WTC11 (cell line): Measurements from ENCODE around the gene BCAS3. TPM values are rescaled to one million over a fixed set of nuclear protein-coding genes. Genes with fewer than 3 reads are reported as not detected.

ENCODE experiments used
- ATAC-seq: fragments of 200-7000 bp; cut with Tn5 transposase; 2 replicates; pipeline ENCODE4 v1.10.0; 2021; ENCODE audit warnings: mild to moderate bottlenecking, moderate library complexity
- CTCF ChIA-PET: fragments of 300-600 bp; sonication (Branson Sonifier 250); formaldehyde crosslinking; loops from one replicate; lab custom pipeline; 2021; ENCODE audit warnings: antibody characterized with exemption; lab: Charles Lee
- POLR2A ChIA-PET: fragments of 350-600 bp; sonication (Branson Sonifier 250); formaldehyde crosslinking; loops from one replicate; lab custom pipeline; 2021; ENCODE audit warnings: antibody characterized with exemption; lab: Charles Lee
- DNase-seq: peaks from one replicate; pipeline ENCODE4 v3.0.0; 2021; ENCODE audit warnings: low spot score
- H3K27ac Mint-ChIP-seq: 2 replicates; pipeline ENCODE4 v1.8.0; 2021; ENCODE audit warnings: mixed read lengths
- H3K27me3 Mint-ChIP-seq: 2 replicates; pipeline ENCODE4 v1.8.0; 2021; ENCODE audit warnings: low read depth, mild to moderate bottlenecking, moderate library complexity, mixed read lengths
- H3K36me3 Mint-ChIP-seq: 2 replicates; pipeline ENCODE4 v1.8.0; 2021; ENCODE audit warnings: mixed read lengths
- H3K4me1 Mint-ChIP-seq: 2 replicates; pipeline ENCODE4 v1.8.0; 2022; ENCODE audit warnings: mixed read lengths
- H3K4me3 Mint-ChIP-seq: 2 replicates; pipeline ENCODE4 v1.8.0; 2021; ENCODE audit warnings: mild to moderate bottlenecking, moderate library complexity, mixed read lengths
- H3K9me3 Mint-ChIP-seq: 2 replicates; pipeline ENCODE4 v1.8.0; 2021; ENCODE audit warnings: mixed read lengths
- CREB1 ChIP-seq: sonication (generic); formaldehyde crosslinking; IDR thresholded peaks from 2 replicates; pipeline ENCODE4 v1.8.0; 2023; ENCODE audit warnings: mild to moderate bottlenecking, missing genetic modification reagents
- FOXJ3 ChIP-seq: sonication (generic); formaldehyde crosslinking; IDR thresholded peaks from 2 replicates; pipeline ENCODE4 v1.9.0; 2021; ENCODE audit warnings: missing genetic modification reagents, mild to moderate bottlenecking, borderline replicate concordance
- JUN ChIP-seq: sonication (generic); formaldehyde crosslinking; IDR thresholded peaks from 2 replicates; pipeline ENCODE4 v1.8.0; 2023; ENCODE audit warnings: mild to moderate bottlenecking, missing genetic modification reagents
- NR3C1 ChIP-seq: sonication (generic); formaldehyde crosslinking; conservative IDR thresholded peaks from 2 replicates; pipeline ENCODE4 v1.8.1; 2023; ENCODE audit warnings: low read depth, mild to moderate bottlenecking, missing genetic modification reagents
- SMAD3 ChIP-seq: sonication (generic); formaldehyde crosslinking; IDR thresholded peaks from 2 replicates; pipeline ENCODE4 v1.8.0; 2022; ENCODE audit warnings: missing genetic modification reagents, mild to moderate bottlenecking, borderline replicate concordance
- SOX15 ChIP-seq: fragments of 250-450 bp; sonication (Bioruptor Pico); IDR thresholded peaks from 2 replicates; pipeline ENCODE4 v1.9.0; 2021; ENCODE audit warnings: mild to moderate bottlenecking
- SP1 ChIP-seq: sonication (generic); formaldehyde crosslinking; conservative IDR thresholded peaks from 2 replicates; pipeline ENCODE4 v1.8.1; 2022; ENCODE audit warnings: missing genetic modification reagents
- TEAD4 ChIP-seq: sonication (generic); formaldehyde crosslinking; IDR thresholded peaks from 2 replicates; pipeline ENCODE4 v1.8.0; 2022; ENCODE audit warnings: mild to moderate bottlenecking, missing genetic modification reagents
- ZNF219 ChIP-seq: sonication (generic); formaldehyde crosslinking; IDR thresholded peaks from 2 replicates; pipeline ENCODE4 v1.8.0; 2023; ENCODE audit warnings: missing genetic modification reagents, mild to moderate bottlenecking, borderline replicate concordance
- ZNF263 ChIP-seq: sonication (generic); formaldehyde crosslinking; IDR thresholded peaks from 2 replicates; pipeline ENCODE4 v1.8.1; 2022; ENCODE audit warnings: low read depth, mild to moderate bottlenecking, moderate library complexity, missing genetic modification reagents
- ZNF317 ChIP-seq: sonication (generic); formaldehyde crosslinking; IDR thresholded peaks from 2 replicates; pipeline ENCODE4 v1.8.1; 2023; ENCODE audit warnings: low read depth, mild to moderate bottlenecking, moderate library complexity, missing genetic modification reagents, borderline replicate concordance
- ZNF396 ChIP-seq: fragments of 250-450 bp; sonication (Bioruptor Pico); IDR thresholded peaks from 2 replicates; pipeline ENCODE4 v1.8.0; 2021; ENCODE audit warnings: mild to moderate bottlenecking, moderate library complexity, borderline replicate concordance
- ZNF423 ChIP-seq: fragments of 250-450 bp; sonication (Bioruptor Pico); IDR thresholded peaks from 2 replicates; pipeline ENCODE4 v2.1.2; 2022; ENCODE audit warnings: mild to moderate bottlenecking, moderate library complexity
- total RNA-seq: library from RNA; stranded (reverse); gene quantifications from 3 replicates; pipeline ENCODE4 v1.2.3, GENCODE V29; 2021
- TF ChIP-seq, protein P1 (sequence below): fragments of 250-450 bp; sonication (Bioruptor Pico); IDR thresholded peaks from 2 replicates; pipeline ENCODE4 v1.9.0; 2021; ENCODE audit warnings: mild to moderate bottlenecking
- TF ChIP-seq, protein P2 (sequence below): sonication (generic); formaldehyde crosslinking; IDR thresholded peaks from 2 replicates; pipeline ENCODE4 v1.8.1; 2023; ENCODE audit warnings: mild to moderate bottlenecking, missing genetic modification reagents, moderate library complexity
- TF ChIP-seq, protein P3 (sequence below): sonication (generic); formaldehyde crosslinking; IDR thresholded peaks from 2 replicates; pipeline ENCODE4 v1.8.0; 2022; ENCODE audit warnings: mild to moderate bottlenecking, missing genetic modification reagents
- TF ChIP-seq, protein P4 (sequence below): sonication (generic); formaldehyde crosslinking; IDR thresholded peaks from 2 replicates; pipeline ENCODE4 v1.8.0; 2023; ENCODE audit warnings: mild to moderate bottlenecking, missing genetic modification reagents
- TF ChIP-seq, protein P5 (sequence below): sonication (generic); formaldehyde crosslinking; IDR thresholded peaks from 2 replicates; pipeline ENCODE4 v1.8.1; 2022; ENCODE audit warnings: low read depth, mild to moderate bottlenecking, moderate library complexity, missing genetic modification reagents, borderline replicate concordance
- TF ChIP-seq, protein P6 (sequence below): sonication (generic); formaldehyde crosslinking; IDR thresholded peaks from 2 replicates; pipeline ENCODE4 v1.8.1; 2022; ENCODE audit warnings: low read depth, missing genetic modification reagents, borderline replicate concordance

BCAS3 gene
- total RNA-seq, 1 experiment from 2014 or later = 15.5 TPM

DNA sequence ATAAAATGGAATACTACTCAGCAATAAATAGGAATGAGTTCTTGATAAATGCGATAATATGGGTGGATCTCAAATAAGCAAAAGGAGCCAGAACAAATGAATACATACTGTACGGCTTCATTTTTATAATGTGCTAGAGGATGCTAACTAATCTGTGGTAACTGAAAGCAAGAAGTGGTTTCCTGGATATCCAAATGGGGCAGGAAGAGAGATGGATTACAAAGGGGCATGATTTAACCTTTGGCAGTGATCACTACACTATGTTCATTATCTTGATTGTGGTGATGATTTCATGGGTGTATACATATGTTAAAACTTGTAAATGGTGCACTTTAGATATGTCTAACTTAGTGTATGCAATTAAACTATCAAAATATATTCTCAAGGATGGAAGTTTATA, 499.7 kb downstream of the BCAS3 start:
- Mint-ChIP-seq H3K9me3 (0 out of 2 replicates have a peak, but pooled peaks cover 3% of the 10 kb centered on the region), H3K36me3 (no peaks in the 10 kb centered on the region), H3K4me3 (no peak overlapping the region), H3K27ac (no peak overlapping the region), H3K27me3 (no peaks in the 10 kb centered on the region), H3K4me1 (peaks cover 9% of the 10 kb centered on the region)
- no peak for DNase-seq
- CTCF ChIA-PET = no interaction called here
- no peak for TF ChIP-seq FOXJ3 (CRISPR knock-in tag)
- TF ChIP-seq, protein P1, sequence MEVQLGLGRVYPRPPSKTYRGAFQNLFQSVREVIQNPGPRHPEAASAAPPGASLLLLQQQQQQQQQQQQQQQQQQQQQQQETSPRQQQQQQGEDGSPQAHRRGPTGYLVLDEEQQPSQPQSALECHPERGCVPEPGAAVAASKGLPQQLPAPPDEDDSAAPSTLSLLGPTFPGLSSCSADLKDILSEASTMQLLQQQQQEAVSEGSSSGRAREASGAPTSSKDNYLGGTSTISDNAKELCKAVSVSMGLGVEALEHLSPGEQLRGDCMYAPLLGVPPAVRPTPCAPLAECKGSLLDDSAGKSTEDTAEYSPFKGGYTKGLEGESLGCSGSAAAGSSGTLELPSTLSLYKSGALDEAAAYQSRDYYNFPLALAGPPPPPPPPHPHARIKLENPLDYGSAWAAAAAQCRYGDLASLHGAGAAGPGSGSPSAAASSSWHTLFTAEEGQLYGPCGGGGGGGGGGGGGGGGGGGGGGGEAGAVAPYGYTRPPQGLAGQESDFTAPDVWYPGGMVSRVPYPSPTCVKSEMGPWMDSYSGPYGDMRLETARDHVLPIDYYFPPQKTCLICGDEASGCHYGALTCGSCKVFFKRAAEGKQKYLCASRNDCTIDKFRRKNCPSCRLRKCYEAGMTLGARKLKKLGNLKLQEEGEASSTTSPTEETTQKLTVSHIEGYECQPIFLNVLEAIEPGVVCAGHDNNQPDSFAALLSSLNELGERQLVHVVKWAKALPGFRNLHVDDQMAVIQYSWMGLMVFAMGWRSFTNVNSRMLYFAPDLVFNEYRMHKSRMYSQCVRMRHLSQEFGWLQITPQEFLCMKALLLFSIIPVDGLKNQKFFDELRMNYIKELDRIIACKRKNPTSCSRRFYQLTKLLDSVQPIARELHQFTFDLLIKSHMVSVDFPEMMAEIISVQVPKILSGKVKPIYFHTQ (CRISPR knock-in tag) = no peak
- no peak for TF ChIP-seq ZNF423 (CRISPR knock-in tag)
- TF ChIP-seq SMAD3 = no peak
- no peak for TF ChIP-seq ZNF219 (CRISPR knock-in tag)
- TF ChIP-seq SOX15 (CRISPR knock-in tag) = no peak
- TF ChIP-seq ZNF396 (CRISPR knock-in tag) = no peak
- TF ChIP-seq, protein P2, sequence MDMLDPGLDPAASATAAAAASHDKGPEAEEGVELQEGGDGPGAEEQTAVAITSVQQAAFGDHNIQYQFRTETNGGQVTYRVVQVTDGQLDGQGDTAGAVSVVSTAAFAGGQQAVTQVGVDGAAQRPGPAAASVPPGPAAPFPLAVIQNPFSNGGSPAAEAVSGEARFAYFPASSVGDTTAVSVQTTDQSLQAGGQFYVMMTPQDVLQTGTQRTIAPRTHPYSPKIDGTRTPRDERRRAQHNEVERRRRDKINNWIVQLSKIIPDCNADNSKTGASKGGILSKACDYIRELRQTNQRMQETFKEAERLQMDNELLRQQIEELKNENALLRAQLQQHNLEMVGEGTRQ (CRISPR knock-in tag) = no peak
- TF ChIP-seq, protein P3, sequence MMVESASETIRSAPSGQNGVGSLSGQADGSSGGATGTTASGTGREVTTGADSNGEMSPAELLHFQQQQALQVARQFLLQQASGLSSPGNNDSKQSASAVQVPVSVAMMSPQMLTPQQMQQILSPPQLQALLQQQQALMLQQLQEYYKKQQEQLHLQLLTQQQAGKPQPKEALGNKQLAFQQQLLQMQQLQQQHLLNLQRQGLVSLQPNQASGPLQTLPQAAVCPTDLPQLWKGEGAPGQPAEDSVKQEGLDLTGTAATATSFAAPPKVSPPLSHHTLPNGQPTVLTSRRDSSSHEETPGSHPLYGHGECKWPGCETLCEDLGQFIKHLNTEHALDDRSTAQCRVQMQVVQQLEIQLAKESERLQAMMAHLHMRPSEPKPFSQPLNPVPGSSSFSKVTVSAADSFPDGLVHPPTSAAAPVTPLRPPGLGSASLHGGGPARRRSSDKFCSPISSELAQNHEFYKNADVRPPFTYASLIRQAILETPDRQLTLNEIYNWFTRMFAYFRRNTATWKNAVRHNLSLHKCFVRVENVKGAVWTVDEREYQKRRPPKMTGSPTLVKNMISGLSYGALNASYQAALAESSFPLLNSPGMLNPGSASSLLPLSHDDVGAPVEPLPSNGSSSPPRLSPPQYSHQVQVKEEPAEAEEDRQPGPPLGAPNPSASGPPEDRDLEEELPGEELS (CRISPR knock-in tag) = no peak
- TF ChIP-seq, protein P4, sequence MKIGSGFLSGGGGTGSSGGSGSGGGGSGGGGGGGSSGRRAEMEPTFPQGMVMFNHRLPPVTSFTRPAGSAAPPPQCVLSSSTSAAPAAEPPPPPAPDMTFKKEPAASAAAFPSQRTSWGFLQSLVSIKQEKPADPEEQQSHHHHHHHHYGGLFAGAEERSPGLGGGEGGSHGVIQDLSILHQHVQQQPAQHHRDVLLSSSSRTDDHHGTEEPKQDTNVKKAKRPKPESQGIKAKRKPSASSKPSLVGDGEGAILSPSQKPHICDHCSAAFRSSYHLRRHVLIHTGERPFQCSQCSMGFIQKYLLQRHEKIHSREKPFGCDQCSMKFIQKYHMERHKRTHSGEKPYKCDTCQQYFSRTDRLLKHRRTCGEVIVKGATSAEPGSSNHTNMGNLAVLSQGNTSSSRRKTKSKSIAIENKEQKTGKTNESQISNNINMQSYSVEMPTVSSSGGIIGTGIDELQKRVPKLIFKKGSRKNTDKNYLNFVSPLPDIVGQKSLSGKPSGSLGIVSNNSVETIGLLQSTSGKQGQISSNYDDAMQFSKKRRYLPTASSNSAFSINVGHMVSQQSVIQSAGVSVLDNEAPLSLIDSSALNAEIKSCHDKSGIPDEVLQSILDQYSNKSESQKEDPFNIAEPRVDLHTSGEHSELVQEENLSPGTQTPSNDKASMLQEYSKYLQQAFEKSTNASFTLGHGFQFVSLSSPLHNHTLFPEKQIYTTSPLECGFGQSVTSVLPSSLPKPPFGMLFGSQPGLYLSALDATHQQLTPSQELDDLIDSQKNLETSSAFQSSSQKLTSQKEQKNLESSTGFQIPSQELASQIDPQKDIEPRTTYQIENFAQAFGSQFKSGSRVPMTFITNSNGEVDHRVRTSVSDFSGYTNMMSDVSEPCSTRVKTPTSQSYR (CRISPR knock-in tag) = no peak
- no peak for TF ChIP-seq TEAD4 (CRISPR knock-in tag)
- no peak for TF ChIP-seq ZNF317
- no peak for TF ChIP-seq SP1
- TF ChIP-seq CREB1 (CRISPR knock-in tag) = no peak
- TF ChIP-seq, protein P5, sequence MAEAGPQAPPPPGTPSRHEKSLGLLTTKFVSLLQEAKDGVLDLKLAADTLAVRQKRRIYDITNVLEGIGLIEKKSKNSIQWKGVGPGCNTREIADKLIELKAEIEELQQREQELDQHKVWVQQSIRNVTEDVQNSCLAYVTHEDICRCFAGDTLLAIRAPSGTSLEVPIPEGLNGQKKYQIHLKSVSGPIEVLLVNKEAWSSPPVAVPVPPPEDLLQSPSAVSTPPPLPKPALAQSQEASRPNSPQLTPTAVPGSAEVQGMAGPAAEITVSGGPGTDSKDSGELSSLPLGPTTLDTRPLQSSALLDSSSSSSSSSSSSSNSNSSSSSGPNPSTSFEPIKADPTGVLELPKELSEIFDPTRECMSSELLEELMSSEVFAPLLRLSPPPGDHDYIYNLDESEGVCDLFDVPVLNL (CRISPR knock-in tag) = no peak
- TF ChIP-seq NR3C1 (CRISPR knock-in tag) = no peak
- TF ChIP-seq, protein P6, sequence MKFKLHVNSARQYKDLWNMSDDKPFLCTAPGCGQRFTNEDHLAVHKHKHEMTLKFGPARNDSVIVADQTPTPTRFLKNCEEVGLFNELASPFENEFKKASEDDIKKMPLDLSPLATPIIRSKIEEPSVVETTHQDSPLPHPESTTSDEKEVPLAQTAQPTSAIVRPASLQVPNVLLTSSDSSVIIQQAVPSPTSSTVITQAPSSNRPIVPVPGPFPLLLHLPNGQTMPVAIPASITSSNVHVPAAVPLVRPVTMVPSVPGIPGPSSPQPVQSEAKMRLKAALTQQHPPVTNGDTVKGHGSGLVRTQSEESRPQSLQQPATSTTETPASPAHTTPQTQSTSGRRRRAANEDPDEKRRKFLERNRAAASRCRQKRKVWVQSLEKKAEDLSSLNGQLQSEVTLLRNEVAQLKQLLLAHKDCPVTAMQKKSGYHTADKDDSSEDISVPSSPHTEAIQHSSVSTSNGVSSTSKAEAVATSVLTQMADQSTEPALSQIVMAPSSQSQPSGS = no peak
- no peak for TF ChIP-seq JUN (CRISPR knock-in tag)
- no peak for TF ChIP-seq ZNF263
- ATAC-seq = no peak
- POLR2A ChIA-PET = no interaction called here
